IPS-18c (cell line): ENCODE results near the gene PRB3.

Experiments used
- H3K4me3 ChIP-seq: 2 replicates; pipeline ENCODE4 v1.7.0; 2013; ENCODE audit warnings: low read depth, mild to moderate bottlenecking, low read length, moderate library complexity; ENCODE audit not compliant: insufficient read depth
- H3K9me3 ChIP-seq: one replicate; pipeline ENCODE4 v1.6.1; 2013; ENCODE audit warnings: mild to moderate bottlenecking, low read length, moderate library complexity; ENCODE audit not compliant: control insufficient read depth, insufficient read depth

Gene PRB3

DNA sequence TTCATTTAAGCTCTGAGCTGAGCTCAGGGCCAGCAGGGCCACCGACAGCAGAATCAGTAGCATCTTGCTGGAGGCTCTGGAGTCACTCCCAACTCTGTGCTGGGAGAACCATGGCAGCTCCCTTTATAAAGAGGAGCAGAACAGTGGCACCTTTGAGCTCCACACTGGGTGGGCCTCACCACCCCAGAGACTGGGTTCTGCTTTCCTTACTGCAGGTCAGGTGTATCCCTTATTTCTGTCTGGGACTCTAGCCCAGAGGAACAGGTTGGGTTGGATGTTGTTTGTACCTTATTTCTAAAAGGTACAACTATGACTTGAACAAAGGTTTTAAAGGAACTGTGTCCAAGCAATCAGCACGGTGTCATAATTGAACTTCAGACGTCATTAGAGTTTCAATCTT, at the start of gene PRB3:
Gene PRB3 (minus strand): TSS at position 101 of the 400 bp plus-strand sequence. CDS start 38 bp downstream, at position 63.
- H3K4me3 ChIP-seq, result no peak within 1 kb of the TSS
- no peaks in the 10 kb centered on the region for H3K9me3 ChIP-seq

DNA sequence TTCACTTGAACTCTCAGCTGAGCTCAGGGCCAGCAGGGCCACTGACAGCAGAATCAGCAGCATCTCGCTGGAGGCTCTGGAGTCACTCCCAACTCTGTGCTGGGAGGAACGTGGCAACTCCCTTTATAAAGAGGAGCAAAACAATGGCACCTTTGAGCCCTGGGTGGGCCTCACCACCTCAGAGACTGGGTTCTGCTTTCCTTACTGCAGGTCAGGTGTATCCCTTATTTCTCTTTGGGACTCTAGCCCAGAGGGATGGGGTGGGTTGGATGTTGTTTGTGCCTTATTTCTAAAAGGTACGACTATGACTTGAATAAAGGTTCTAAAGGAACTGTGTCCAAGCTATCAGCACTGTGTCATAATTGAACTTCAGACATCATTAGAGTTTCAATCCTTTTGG, 40.8 kb upstream of the PRB3 start, which contains the start of gene PRB4:
Gene PRB4 (minus strand): TSS at position 101 of the 400 bp plus-strand sequence. CDS start 38 bp downstream, at position 63.
- Histone ChIP-seq H3K9me3 (no peaks in the 10 kb centered on the region), H3K4me3 (no peak within 1 kb of the TSS)

DNA sequence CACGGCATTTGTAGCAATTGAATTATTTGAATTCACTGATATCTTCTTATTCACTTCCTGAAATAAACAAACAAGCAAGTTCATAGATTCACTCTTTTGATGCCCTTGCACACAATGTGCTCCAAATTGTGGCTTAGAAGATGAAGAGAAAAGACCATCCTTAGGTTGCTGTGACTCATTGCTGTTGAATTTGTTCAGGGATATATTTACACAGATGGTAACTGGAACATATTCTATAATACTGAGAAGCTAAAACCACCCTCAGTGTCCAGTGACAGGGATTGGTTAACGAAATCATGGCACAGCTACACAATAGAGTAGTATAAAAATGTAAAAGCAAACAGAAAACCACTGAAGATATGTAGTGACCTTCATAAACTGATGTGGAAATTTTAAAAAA, 37.6 kb upstream of the PRB3 start:
- Histone ChIP-seq H3K4me3 (no peak overlapping the region), H3K9me3 (no peaks in the 10 kb centered on the region)

DNA sequence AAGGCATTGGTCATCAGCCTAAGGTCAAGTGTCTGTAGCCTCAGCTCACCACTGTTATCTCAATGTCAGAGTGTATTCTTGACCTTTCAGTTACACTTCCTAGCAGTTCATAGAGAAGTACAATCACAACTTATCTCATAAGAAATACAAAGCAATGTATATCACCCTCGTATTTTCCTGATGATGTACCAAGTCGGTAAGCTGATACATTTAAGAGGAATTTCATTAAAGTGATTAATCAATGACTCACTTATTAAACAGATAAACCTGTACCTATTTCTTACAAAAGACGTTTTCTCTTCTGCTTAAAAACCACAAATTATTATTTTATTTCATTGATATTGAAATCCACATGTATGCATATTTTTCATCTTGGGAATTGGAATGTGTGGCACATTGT, 3.9 kb upstream of the PRB3 start:
- Histone ChIP-seq H3K9me3 (no peaks in the 10 kb centered on the region), H3K4me3 (no peak overlapping the region)

DNA sequence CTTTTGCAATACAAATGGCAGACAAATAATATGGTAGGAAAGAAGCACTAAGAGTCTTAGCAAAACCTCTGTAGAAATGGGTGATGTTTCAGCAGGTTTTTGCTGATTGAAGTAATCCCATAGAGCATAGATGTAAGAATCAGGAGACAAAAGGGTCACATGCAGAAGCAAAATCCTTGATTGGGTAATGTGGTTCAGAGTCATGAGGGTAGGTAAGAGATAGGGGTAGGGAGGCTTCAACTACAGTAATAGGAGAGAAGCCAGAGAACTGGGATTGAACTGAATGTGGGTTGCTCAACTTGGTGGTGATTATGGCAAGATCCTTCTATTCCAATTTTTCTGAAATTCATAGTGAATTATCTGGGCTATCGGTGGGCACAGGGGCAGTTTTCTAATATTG, 5.0 kb downstream of the PRB3 start:
- Histone ChIP-seq H3K9me3 (no peaks in the 10 kb centered on the region), H3K4me3 (no peak overlapping the region)

DNA sequence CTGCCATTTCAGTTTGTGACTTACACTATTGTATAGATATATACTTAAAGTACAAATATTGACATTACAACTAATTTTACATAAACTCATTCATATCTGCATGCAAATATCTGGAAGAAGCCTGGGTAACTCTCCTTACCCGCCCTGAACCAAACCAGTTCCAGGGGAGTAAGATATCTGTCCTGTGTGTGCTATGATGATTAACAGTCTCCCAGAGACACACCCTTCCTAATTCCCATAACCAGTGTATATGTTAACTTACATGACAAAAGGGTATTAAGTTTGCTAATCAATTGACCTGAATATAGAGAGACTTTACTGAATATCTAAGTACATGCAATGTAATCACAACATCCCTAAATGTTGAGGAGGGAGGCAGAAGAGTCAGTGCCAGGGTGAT, 23.0 kb downstream of the PRB3 start:
- Histone ChIP-seq H3K4me3 (no peak overlapping the region), H3K9me3 (no peaks in the 10 kb centered on the region)

DNA sequence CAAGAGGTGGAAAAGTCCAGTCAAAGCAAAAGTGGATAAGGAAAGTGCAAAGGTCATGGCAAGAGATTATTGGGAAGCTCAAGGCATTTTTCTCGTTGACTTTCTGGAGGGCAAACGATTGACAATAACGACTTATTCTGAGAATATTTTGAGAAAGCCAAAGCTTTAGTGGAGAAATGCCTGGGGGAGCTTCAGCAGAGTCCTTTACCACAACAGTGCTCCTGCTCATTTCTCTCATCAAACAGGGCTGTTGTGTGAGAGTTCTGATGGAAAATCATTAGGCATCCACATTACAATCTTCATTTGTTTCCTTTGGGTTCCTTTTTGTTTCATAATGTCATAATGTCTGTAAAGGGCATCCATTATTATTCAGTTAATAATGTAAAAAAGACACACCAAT, 26.9 kb downstream of the PRB3 start:
- no peak overlapping the region for H3K4me3 ChIP-seq
- H3K9me3 ChIP-seq, result no peaks in the 10 kb centered on the region

DNA sequence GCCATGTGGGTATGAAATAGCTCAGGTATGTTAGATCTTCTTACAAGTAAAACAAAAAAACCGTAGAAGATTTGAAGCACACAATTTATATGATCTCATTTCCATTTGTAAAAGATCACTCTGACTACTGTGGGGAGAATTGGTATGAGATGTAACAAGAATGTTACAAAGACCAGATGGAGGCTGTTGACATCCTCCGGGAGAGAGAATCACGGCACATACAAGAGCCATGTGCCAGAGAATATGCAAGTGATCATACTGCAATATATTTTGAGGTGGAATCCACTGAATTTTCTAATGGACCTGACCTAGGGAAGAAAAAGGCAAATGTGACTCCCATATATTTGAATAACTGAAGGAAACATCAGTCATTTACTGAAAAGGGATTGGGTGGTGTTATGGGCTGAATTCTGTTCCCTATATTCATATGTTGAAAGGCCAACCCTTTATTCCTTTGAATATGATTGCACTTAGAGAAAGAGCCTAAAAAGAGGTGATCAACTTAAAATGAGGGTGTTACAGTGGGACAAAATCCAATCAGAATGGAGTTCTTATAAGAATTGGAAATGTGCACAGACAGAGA, 29.1 kb downstream of the PRB3 start:
- Histone ChIP-seq H3K4me3 (no peak overlapping the region), H3K9me3 (no peaks in the 10 kb centered on the region)

DNA sequence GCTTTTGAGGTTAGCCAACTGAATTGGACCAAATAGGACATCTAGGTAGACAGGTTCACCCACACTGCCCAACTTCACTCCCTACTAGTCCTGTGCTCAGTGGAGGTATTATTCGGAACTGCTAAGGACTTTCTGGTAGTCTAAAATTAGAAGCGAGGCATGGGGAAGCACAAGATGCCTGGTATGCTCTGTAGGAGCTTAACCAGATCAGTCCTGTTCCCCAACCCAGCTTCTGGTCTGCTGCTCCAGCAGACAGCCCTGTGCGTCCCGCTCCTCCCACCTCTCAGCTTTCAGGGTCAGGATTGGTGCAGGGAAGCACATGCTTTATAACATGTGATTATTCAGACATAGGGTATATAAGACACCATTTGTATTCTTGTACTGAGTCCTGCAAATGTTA, 31.2 kb downstream of the PRB3 start:
- no peak overlapping the region for H3K4me3 ChIP-seq
- no peaks in the 10 kb centered on the region for H3K9me3 ChIP-seq

DNA sequence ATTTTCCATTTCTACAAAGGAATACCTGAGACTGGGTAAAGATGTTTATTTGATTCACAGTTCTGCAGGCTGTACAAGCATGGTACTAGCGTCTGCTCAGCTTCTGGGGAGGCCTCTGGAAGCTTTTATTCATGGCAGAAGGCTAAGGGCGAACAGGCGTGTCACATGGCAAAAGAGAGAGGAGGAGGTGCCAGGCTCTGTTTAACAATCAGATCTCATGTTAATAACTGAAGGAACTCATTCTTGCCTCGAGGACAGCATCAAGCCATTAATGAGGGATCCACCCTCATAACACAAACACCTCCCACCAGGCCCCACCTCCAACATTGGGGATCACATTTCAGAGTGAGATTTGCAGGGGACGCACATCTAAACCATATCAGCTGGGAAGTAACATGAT, 36.0 kb downstream of the PRB3 start:
- Histone ChIP-seq H3K4me3 (no peak overlapping the region), H3K9me3 (no peaks in the 10 kb centered on the region)

DNA sequence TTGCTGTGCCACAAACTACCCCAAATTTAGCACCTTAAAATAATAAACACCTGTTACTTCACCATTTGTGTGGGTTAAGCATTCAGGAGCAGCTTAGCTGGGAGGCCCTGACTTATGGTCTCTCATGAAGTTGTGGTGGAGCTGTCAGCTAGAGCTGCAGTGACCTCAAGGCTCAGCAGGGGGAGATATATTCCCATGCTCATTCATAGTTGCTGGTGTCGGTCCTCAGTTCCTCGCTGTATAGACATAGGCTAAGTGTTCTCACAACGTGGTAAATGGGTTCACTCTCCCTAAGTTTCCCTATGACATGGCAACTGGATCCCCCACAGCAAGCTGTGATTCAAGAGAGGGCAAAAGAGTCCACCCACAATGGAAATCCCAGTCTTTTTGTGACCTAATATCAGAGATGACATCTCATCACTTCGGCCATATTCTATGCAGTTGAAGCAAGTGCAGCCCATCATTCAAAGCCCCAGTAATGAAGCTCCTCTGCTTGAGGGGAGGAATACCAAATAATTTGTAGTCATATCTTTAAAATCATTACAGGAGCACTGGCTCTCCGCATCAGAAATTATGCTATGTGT, 41.1 kb downstream of the PRB3 start:
- Histone ChIP-seq H3K9me3 (no peaks in the 10 kb centered on the region), H3K4me3 (no peak overlapping the region)

DNA sequence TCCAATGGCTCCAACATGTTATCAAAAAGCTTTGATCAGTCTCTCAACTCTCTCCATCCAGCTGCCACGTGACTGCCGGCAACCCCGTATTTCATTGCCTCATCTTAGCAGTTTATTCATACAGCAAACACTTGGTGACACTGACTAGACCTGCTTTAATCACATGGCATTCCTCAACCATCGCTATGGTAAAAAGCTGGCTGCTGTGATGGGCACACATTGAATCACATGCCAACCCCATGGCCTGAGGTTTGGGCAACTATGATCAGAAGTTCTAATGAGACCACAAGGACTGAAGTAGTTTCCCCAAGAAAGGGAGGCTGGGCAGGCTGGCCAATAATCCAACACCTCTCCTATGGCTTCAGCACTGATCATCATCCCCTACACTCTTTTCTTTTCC, 42.1 kb downstream of the PRB3 start:
- H3K9me3 ChIP-seq, result no peaks in the 10 kb centered on the region
- H3K4me3 ChIP-seq, result no peak overlapping the region
